Measurements from ENCODE around the gene STK32B. TPM values are rescaled to one million over a fixed set of nuclear protein-coding genes. Genes with fewer than 3 reads are reported as not detected.
"Not testable (repeated sequence)": the region's sequence is repeated elsewhere in the genome, so short reads cannot be mapped to it uniquely, and the experiment has no call there.

Gene STK32B
- polyA plus RNA-seq, 1 experiment = 4.3 TPM

DNA sequence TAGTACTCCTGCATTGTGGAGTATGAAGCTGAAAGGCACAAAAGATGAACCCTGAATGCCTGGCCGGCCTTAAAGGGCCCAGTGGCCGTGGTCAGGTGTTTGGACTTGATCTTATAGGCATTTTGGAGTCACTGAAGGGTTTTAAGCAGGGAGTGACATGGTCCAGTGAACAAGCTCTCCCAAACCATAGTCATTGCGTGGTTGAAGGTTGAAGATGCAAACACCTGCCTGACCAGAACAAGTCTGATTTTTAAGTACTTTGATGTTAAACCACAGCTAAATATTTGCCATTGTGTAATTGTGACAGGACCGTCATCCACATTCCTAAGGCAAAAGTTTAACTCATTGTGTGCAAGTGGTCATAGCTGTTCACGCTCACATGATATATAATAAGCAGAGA, 3.3 kb downstream of the STK32B start:
- peaks cover 2% of the 10 kb centered on the region for H3K27me3 ChIP-seq (ENCODE audit: control insufficient read depth, insufficient read depth, low read length)
- ChIA-PET CTCF (interaction anchor here (0.6 to 1.1 kb wide), 2 partner anchors 128 to 405 kb away, joined by 4 to 6 read pairs; no protein-coding TSS in a partner anchor), POLR2A (no interaction called here)
- TF ChIP-seq, protein P1, sequence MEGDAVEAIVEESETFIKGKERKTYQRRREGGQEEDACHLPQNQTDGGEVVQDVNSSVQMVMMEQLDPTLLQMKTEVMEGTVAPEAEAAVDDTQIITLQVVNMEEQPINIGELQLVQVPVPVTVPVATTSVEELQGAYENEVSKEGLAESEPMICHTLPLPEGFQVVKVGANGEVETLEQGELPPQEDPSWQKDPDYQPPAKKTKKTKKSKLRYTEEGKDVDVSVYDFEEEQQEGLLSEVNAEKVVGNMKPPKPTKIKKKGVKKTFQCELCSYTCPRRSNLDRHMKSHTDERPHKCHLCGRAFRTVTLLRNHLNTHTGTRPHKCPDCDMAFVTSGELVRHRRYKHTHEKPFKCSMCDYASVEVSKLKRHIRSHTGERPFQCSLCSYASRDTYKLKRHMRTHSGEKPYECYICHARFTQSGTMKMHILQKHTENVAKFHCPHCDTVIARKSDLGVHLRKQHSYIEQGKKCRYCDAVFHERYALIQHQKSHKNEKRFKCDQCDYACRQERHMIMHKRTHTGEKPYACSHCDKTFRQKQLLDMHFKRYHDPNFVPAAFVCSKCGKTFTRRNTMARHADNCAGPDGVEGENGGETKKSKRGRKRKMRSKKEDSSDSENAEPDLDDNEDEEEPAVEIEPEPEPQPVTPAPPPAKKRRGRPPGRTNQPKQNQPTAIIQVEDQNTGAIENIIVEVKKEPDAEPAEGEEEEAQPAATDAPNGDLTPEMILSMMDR (IDR thresholded peaks at IDR 0.05; ENCODE audit: low read depth, low read length) = no peak
- no peak for DNase-seq (ENCODE audit: low read depth, low spot score)
- no peak overlapping the region for H3K27ac ChIP-seq (ENCODE audit: low read depth, low read length)
- H3K9me3 ChIP-seq (ENCODE audit: control insufficient read depth, insufficient read depth, low read length) = no peaks in the 10 kb centered on the region; the same call in 1 of the 2 replicates
- no peak overlapping the region for H3K4me3 ChIP-seq (ENCODE audit: low read depth, low read length)

DNA sequence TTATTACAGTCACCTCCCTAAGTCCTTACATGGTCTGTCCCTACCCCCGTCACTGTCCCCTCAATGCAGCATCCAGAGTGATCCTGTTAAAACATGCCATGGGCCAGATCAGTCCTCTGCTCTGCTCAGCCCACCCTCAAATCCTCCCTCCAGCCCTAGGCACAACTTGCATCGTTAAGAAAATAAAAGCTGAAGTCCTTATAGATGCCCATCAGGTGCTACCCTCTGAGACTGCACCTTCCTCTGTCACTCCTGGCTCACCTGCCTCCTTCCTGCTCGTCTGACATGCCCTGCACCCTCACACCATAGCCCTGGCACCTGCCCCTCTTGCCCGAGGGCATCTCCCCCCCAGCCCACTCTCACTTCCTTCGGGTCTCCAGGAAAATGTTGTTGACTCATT, 4.1 kb downstream of the STK32B start:
- POLR2A ChIA-PET = no interaction called here
- TF ChIP-seq, protein P1 (IDR thresholded peaks at IDR 0.05; ENCODE audit: low read depth, low read length) = no peak

DNA sequence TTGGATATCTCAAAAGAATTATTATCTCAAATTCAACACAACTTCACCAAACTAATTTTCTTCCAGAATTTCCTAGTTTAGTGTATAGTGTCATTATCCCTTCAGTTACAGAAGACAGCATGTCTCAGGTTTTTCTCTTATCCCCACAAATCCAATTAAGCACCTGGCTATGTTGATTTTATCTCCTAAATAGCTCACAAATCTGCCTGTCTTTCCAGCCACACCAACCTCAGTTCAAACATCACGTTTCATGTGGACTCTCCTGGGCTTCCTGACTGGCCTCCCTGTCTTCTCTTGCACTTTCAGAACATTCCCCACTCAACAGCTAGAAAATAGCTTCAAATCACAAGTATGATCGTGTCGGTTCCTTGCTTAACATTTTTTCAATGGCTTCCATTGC, 14.8 kb downstream of the STK32B start:
- TF ChIP-seq, protein P1 (IDR thresholded peaks at IDR 0.05; ENCODE audit: low read depth, low read length) = no peak
- H3K27ac ChIP-seq (ENCODE audit: low read depth, low read length) = no peak overlapping the region
- no peaks in the 10 kb centered on the region for H3K9me3 ChIP-seq (ENCODE audit: control insufficient read depth, insufficient read depth, low read length)
- H3K27me3 ChIP-seq (ENCODE audit: control insufficient read depth, insufficient read depth, low read length) = no peaks in the 10 kb centered on the region
- no peak overlapping the region for H3K4me3 ChIP-seq (ENCODE audit: low read depth, low read length)
- no peak for DNase-seq (ENCODE audit: low read depth, low spot score)
- POLR2A ChIA-PET = no interaction called here
- CTCF ChIA-PET = interaction anchor here (1.0 kb wide), 1 partner anchor 15 kb away, joined by 4 read pairs; the partner anchor contains the start of gene STK32B

More for the DNA sequence above, 4.1 kb downstream of the STK32B start:
- Histone ChIP-seq H3K27me3 (ENCODE audit: control insufficient read depth, insufficient read depth, low read length) (peaks cover 2% of the 10 kb centered on the region), H3K9me3 (ENCODE audit: control insufficient read depth, insufficient read depth, low read length) (no peaks in the 10 kb centered on the region; the same call in none of the 2 replicates), H3K4me3 (ENCODE audit: low read depth, low read length) (no peak overlapping the region), H3K27ac (ENCODE audit: low read depth, low read length) (no peak overlapping the region)
- no peak for DNase-seq (ENCODE audit: low read depth, low spot score)
- CTCF ChIA-PET = interaction anchor here (0.6 to 1.1 kb wide), 2 partner anchors 128 to 405 kb away, joined by 4 to 6 read pairs; no protein-coding TSS in a partner anchor

DNA sequence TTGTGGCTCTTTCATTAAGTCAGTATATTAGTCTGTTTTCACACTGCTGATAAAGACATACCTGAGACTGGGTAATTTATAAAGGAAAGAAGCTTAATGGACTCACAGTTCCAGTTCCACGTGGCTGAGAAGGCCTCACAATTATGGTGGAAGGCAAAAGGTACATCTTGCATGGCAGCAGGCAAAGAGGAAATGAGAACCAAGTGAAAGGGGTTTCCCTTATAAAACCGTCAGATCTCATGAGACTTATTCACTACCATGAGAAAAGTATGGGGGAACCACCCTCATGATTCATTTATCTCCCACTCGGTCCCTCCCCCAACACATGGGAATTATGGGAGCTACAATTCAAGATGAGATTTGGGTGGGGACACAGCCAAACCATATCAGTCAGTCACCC, 15.7 kb downstream of the STK32B start:
- H3K9me3 ChIP-seq (ENCODE audit: control insufficient read depth, insufficient read depth, low read length); H3K4me3 ChIP-seq (ENCODE audit: low read depth, low read length); POLR2A ChIA-PET; H3K27me3 ChIP-seq (ENCODE audit: control insufficient read depth, insufficient read depth, low read length); DNase-seq (ENCODE audit: low read depth, low spot score); CTCF ChIA-PET; H3K27ac ChIP-seq (ENCODE audit: low read depth, low read length): not testable (repeated sequence)

DNA sequence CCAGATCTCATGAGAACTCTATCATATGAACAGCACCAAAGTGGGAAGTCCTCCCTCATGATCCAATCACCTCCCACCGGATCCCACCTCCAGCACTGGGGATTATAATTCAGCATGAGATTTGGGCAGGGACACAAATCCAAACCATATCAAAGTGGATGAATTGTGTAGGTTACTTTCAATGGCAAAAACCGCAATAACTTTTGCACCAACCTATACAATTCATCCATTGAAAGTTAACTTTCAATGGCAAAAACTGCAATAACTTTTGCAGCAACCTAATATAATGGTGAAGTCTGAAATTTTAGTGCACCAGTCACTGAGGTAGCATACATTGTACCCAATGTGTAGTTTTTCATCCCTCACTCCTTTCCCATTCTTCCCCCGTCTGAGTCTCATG, 16.6 kb downstream of the STK32B start:
- H3K27ac ChIP-seq (ENCODE audit: low read depth, low read length) = no peak overlapping the region
- ChIA-PET POLR2A (no interaction called here), CTCF (no interaction called here)
- no peaks in the 10 kb centered on the region for H3K9me3 ChIP-seq (ENCODE audit: control insufficient read depth, insufficient read depth, low read length)
- no peak overlapping the region for H3K4me3 ChIP-seq (ENCODE audit: low read depth, low read length)
- TF ChIP-seq, protein P1 (IDR thresholded peaks at IDR 0.05; ENCODE audit: low read depth, low read length) = no peak
- no peaks in the 10 kb centered on the region for H3K27me3 ChIP-seq (ENCODE audit: control insufficient read depth, insufficient read depth, low read length)
- no peak for DNase-seq (ENCODE audit: low read depth, low spot score)

DNA sequence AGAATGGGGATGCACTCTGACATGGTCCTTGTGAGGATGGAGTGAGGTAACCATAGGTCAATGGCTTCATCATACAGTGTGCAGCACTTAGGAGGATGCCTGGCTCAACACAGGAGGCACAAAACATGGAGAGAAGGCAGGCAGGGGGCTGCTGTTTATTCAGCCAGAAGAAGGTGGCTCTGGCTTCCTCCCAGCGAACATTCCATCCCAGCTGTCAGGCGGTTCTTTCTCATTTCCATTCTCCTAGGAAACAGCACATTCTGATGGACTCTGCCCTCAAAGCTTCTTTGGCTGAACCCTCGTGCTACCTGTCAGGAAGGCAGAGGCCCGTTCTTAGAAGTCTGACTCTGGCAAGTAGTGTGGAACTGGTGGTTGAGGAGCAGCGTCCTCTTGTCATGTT, 18.6 kb downstream of the STK32B start:
- no peak for DNase-seq (ENCODE audit: low read depth, low spot score)
- CTCF ChIA-PET = no interaction called here
- Histone ChIP-seq H3K4me3 (ENCODE audit: low read depth, low read length) (no peak overlapping the region), H3K27ac (ENCODE audit: low read depth, low read length) (no peak overlapping the region), H3K9me3 (ENCODE audit: control insufficient read depth, insufficient read depth, low read length) (no peaks in the 10 kb centered on the region), H3K27me3 (ENCODE audit: control insufficient read depth, insufficient read depth, low read length) (no peaks in the 10 kb centered on the region)
- POLR2A ChIA-PET = no interaction called here
- TF ChIP-seq, protein P1 (IDR thresholded peaks at IDR 0.05; ENCODE audit: low read depth, low read length) = no peak

Measured in AG04450 (cell line).